HT-29 (cell line): ENCODE data around the gene TEX55. TPM values are rescaled to one million over a fixed set of nuclear protein-coding genes. Genes with fewer than 3 reads are reported as not detected.
"Not testable (repeated sequence)": the region's sequence is repeated elsewhere in the genome, so short reads cannot be mapped to it uniquely, and the experiment has no call there.

ENCODE experiments used
- DNase-seq: peaks from one replicate; pipeline ENCODE4 v3.0.0-alpha.2; 2015; ENCODE audit warnings: low spot score
- total RNA-seq: library from RNA; depleted of rRNA; stranded (reverse); fragments of >200 nt; shearing (Covaris generic); gene quantifications from 2 replicates; pipeline ENCODE4 v1.2.3, GENCODE V29; 2014; rRNA removed

The TEX55 gene
- total RNA-seq, 1 experiment from 2014 or later, result not detected

DNA sequence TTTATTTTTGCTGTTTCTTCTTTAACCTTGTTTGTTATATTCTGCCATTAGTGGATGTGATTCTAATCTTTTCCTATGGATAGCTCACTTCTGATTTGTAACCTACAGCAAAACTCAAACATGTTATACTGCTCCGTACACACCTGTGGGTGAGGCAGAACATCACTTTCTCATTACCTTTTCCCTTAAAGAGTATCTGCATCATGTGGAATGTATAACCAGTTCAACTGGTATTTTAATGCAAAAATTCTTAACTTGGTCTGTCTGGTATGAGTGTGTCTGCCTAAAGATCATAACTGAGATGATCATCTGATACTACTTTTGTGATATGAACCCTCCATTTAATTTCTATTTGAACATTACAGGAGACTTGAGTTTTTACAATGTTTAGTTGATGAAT lies 14.4 kb downstream of the TEX55 start:
- no peak for DNase-seq

DNA sequence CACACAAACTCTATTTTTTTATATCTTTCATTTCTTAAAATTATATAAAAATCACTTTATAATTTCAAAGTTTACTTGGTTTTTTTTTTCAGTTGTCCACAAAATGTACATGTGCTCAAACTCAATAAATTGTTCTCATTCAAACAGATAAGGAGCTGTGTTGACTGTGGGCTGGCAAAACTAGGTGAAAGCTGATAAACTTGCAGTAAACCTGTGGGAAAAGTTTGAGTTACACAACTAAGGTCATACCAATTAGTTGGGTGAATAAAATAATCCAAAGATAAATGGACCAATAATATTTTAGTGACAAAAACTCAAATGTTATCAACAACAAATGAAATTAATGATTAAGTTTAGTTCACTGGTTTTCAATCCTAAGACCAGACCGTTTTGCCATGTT lies 14.8 kb downstream of the TEX55 start:
- no peak for DNase-seq

DNA sequence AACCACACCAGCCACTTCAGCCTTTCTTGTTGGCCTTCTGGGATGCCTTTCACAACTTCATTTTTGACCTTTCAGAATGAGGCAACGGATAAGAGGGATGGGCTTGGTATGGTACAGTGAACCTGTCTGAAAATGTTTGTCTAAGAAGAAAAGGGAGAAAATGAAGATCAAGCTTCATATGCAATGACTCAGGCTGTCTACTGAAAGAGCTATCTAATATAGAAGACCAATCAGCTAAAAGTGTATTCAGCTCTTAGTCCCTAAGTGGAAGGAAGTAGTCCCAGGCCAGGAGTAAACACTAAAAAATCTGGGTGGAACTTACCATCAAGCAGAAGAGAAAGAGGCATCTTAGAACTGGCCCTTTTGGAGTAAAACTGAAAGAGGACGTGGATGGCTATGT lies 15.3 kb downstream of the TEX55 start:
- no peak for DNase-seq

DNA sequence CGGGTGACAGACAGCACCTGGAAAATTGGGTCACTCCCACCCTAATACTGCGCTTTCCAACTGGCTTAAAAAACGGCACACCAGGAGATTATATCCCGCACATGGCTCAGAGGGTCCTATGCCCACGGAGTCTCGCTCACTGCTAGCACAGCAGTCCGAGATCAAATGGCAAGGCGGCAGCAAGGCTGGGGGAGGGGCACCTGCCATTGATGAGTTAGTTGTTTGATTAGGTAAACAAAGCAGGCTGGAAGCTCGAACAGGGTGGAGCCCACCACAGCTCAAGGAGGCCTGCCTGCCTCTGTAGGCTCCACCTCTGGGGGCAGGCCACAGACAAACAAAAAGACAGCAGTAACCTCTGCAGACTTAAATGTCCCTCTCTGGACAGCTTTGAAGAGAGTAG lies 18.8 kb downstream of the TEX55 start:
- DNase-seq, result not testable (repeated sequence)

DNA sequence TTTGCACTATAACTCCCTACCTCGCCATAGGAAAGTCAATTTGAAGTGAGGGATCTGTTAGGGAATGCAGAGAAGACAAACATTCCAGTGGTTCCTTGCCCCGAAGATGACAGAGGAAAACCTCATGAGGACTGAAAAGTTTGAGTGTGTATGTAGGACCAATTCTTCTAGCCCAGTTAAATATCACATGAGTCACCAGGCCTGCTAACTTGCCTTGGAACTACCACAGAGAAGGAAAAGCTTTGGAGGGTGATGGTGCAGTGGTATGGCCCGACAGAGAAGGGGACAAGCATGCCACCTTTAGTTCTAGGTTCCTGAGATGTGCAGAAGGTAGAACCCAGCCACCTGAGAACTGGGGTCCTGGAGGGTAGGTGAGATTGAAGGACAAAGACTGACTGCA lies 24.9 kb downstream of the TEX55 start:
- no peak for DNase-seq

DNA sequence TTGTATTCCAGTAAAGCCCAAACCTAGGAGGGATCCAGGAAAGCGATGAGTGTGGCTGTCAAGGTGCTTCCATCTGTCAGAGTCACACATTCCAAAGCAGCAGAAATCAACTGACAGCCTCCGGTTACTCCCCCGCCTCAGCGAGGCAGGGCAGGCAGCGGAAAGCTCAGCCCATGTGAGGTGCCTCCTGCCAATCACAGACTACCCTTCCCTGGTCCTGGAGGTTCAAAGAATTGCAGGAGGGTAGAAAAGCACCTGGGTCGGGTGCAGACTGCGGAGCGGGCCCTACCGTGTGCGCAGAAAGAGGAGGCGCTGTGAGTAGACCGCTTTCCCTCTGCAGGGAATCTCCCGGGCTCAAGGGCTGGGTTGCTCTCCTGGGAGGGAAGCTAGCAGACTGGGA lies 27.4 kb downstream of the TEX55 start, which contains the start of gene UPK1B:
UPK1B (plus strand) TSS at position 274 of the 400 bp plus-strand sequence. CDS start 13,144 bp downstream, outside the sequence.
- DNase-seq, result no peak

DNA sequence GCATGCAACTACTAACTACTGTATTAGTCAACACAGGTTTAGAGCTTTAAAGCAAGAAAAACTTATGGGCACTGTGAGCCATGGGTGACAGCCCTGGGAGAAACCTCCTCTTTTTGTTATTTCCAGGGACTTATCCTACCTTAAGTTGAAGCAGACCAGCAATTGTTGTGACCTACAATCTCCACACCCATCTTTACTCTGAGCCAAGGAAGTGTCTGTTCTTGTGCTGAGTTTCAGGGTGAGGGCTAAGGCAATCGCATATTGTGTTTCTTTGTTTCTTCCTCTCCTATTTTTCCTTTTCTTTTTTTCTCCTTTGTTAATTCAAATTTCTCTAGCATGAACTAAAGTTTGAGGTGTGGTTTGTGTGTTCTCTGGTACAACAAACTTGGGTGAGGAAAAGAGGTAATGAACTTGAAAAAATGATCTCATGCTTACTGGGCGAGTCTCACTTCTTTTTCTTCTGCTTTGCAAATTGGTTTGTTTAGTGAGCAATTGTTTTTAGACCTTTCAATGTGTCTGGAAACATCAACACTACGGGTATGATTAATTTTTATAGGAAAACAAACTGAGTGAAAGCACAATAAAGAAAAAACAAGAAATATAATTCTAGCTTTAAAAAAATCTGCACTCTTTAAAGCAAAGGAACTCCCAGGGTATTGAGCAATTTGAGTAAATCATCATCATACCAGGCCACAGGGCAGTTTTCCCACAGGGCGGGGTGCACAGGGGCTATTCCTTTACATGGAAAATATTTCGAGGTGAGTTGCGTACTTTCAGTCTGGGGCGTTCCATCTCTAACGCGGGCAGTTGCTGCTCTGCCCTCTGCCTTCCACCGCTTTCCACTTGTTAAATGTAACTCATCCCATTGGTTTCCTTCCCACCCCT lies 30.1 kb downstream of the TEX55 start:
- DNase-seq, result no peak

DNA sequence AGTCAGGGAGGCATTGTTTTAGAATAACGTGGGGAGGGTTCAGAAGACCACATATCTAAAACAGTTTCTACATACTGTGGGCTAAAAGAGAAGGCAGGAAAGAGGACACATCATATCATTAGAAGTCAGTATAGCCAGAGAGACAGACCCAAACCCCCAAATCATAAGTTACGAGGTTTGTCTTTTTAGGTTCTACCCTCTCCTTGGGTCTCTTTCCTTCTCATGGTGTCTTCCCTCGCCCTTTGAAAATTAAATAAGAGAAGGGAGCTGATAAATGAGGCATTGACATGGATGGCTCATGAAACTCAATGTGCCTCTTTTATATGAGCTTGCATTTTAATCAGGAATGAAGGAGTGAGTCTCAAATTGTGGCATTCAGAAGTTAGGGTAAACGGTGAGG lies 30.8 kb downstream of the TEX55 start:
- DNase-seq, result no peak

DNA sequence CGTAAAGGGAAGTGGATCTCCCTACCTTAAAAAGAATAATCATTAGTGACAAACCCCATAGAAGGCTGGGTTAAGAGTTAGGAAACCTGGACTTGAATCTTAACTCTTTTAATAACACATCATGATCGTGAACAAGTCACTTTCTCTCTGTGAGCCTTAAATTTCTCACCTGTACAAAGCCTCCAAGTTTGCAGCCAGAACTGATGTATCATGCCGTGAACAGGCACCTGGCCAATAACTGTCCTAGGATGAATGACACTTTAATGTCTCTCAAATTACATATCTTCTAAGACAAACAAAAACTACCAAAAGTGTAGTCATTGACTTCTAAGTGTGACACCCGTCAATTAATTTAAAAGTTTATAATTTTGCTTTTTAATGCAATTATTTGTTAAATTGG lies 31.4 kb downstream of the TEX55 start:
- no peak for DNase-seq

DNA sequence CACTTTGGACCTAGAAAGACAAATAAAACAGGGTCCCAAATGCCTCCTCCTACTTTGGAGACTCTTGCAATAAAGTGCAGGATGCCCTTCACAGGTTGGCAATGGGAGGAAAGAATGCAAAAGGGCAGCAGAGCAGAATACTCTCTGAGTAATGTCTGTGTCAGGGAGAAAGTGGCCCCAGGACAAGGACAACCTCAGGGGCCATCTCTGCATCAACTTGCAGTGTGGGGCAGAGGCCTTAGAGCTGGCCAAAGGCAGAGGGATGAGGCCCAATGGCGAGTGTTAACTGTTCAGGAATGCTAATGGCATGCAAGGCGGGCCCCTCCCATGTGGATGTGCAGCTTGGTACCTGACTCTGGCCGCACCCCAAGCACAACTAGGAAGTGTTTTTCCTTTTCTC lies 35.8 kb downstream of the TEX55 start:
- DNase-seq, result peak; percentile 5

DNA sequence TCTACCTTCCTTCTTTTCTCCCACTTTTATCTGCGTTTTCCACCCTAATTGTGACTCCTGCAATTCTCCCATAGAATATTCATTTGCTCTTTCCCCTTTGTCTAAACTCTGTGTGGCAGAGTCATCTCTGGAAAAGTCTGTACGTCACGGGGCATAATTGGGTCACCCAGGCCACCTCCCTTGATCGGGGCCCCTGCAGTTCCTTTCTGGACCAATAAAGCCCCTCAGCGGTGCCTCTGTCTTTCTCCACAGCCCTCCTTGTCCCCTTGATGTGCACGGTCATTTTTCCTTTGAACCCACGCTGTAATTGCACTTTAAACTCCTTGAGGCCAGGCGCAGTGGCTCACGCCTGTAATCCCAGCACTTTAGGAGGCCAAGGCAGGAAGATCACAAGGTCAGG lies 38.1 kb downstream of the TEX55 start:
- no peak for DNase-seq

DNA sequence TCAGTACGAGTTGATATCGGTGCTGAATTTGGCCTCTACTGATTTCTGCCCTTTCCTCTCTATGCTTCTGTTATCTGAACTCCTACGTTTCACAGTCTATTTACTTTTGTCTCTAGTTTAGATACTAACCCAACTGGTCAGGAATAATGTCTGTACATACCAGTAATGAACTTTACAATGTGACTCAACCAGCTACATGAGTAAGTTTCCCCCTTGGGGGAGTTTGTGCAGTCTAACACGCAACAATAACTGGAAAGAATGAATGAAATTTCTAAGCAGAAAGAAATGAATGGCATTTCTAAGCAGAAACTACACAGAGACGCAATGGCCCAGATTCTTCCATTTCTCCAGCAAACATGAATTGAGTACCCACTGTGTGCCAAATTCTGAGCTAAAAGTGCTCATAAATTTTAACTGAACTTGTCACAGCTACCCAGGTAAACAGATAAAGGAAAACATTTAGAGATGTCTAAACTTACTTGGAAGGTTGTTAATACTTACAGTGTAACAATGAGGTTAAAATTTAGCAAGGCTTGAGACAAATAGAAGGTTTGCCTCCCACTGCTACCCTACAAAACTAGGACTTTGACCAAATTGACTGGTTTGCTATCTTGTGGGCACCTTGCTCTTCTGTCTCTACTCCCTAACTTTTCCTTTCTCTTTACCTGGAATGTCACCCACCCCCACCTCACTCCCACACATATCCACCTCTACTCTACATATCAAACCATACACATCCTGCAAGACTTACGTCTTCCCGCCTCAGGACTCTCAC lies 39.0 kb downstream of the TEX55 start:
- DNase-seq, result no peak

DNA sequence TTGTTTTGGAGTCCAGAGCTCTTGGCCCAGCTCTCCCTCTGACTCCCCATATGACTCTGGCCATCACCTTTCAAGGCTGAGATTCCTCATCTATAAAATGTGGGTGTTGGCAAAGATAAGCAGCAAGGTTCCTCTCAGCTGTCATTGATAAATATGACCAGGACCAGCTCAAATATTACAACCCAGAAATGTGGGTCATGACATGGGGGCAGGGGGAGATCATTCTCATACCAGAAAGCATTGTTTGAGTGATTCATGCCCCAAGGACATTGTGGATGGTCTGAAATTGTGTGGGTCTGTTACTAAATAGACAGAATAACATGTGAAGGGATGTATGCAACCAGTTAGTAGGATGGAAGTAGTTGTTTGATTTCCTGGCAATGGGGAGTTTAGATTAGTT lies 41.3 kb downstream of the TEX55 start:
- no peak for DNase-seq

DNA sequence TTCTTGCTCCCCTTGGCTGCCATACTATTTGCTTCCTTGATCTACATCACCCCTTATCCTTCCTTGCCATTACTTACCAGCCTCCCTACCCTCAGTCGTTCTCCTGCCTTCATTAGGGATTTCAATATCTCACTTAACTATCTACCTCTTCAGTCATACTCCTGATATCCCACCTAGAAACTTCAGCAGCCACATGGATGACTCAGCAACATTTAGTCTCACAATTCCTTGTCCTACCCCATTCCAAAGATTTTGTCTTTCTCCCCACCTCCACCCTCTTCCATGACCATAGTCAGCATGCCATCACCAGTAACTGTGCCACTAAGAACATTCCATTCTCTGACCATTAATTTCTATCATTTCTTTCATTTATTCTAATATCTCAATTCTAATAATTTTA lies 45.8 kb downstream of the TEX55 start:
- DNase-seq, result no peak

DNA sequence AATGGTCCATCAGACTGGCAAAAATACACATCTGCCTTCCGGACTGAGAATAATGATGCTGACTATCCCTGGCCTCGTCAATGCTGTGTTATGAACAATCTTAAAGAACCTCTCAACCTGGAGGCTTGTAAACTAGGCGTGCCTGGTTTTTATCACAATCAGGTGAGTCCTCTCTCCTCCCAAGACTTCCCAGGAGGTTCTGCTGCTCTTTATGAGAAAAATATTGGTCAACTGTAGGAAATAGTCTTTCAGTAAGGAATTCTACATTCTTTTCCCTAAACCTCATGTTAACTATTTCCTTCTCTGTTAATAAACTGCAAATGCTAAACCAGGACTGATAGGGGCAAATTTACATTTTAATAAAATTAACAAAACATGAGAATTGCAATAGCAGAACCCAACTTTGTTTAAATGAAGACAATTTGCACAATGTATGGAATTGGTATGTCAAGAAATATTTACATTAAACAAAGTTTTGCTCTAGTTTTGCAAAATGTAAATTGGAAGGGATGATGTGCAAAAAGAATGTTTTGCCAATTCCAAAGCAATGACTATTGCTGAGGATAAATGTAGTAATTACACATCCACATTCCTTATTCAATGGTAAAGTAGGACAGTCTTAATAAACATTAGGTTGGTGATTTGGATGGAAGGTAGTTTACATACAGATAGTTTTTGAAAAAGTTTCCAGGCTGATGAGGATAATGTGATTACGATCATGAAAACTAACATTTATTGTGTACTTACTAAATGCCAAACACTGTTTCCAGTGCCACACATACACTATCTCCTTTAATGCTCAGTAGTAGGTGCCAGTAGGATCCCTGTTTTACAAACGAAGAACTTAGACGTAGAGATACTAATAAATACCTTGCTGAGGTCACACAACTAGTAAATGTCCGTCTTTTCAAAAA lies 48.5 kb downstream of the TEX55 start:
- DNase-seq, result no peak

DNA sequence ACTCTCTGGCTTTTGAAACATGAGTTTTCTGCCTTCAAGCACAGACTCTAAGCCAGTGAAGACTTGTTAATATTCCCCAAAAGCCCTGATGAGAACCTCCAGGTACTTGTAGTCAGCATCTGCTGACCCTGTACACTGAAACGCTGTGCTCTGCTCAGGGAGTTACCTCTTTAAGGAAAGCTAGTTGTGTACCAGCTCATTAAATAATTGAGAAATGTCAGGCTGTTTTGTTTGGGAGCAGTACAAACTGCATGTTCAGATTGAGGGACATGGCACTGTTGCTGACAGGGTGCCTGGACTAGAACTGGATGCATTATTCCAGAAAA lies 49.1 kb downstream of the TEX55 start:
- no peak for DNase-seq

DNA sequence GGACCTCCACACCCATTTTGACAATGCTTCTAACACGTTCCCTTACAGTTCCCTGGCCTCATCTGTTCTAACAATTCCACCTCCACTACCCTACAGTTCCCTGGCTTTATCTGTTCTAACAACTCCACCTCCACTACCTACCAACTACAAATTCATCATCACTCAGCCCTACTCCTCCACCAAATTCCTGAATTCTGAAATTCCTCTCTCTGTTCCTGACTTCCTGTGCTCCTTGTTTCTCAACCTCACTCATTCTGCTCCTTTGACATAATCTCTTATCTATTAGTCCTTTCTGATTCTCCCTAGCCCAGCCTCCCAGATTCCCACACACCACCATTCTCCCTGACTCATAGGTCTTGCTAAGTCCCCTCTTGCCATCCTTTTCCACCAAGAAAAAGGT lies 49.9 kb downstream of the TEX55 start:
- no peak for DNase-seq

Other genes starting within 250 kb of the TEX55 start
- gene IGSF11, start 111.3 kb upstream of the TEX55 start, total RNA-seq, result not detected in 2 replicates
- not detected in 2 replicates for gene UPK1B, start 27.4 kb downstream of the TEX55 start, total RNA-seq
- 8.1 and 8.5 TPM in 2 replicates for gene B4GALT4, start 94.7 kb downstream of the TEX55 start, total RNA-seq
- gene ARHGAP31, start 148.2 kb downstream of the TEX55 start, total RNA-seq, result 0.03 TPM in 2 replicates